Endodermal cell (in vitro differentiated cells): ENCODE data around the gene ACVR1B. TPM values are rescaled to one million over a fixed set of nuclear protein-coding genes. Genes with fewer than 3 reads are reported as not detected.

Experiments used
- DNase-seq: peaks from one replicate; pipeline ENCODE4 v3.0.0-alpha.2; 2017
- H3K27ac ChIP-seq: 2 replicates; pipeline ENCODE4 v1.5.1; 2013; ENCODE audit warnings: mild to moderate bottlenecking, low read depth, low read length, moderate library complexity
- H3K27me3 ChIP-seq: 2 replicates; pipeline ENCODE4 v1.6.1; 2013; ENCODE audit warnings: mild to moderate bottlenecking, low read length, moderate library complexity; ENCODE audit not compliant: insufficient read depth, control insufficient read depth, poor library complexity, severe bottlenecking
- H3K36me3 ChIP-seq: 2 replicates; pipeline ENCODE4 v1.7.0; 2013; ENCODE audit warnings: mild to moderate bottlenecking, low read length, moderate library complexity; ENCODE audit not compliant: control insufficient read depth, insufficient read depth
- H3K4me1 ChIP-seq: one replicate; pipeline ENCODE4 v1.7.0; 2013; ENCODE audit warnings: low read length; ENCODE audit not compliant: control insufficient read depth, insufficient read depth
- H3K4me3 ChIP-seq: 2 replicates; pipeline ENCODE4 v1.5.1; 2013; ENCODE audit warnings: mild to moderate bottlenecking, low read length, moderate library complexity
- H3K9ac ChIP-seq: 2 replicates; pipeline ENCODE4 v1.6.1; 2013; ENCODE audit warnings: mild to moderate bottlenecking, low read length, moderate library complexity; ENCODE audit not compliant: poor library complexity, severe bottlenecking; ENCODE audit errors: extremely low read depth
- H3K9me3 ChIP-seq: 2 replicates; pipeline ENCODE4 v1.6.1; 2013; ENCODE audit warnings: mild to moderate bottlenecking, low read length, moderate library complexity; ENCODE audit not compliant: control insufficient read depth
- H3K27ac Mint-ChIP-seq: 2 replicates; pipeline ENCODE4 v1.8.0; 2020; ENCODE audit warnings: mixed read lengths
- H3K27me3 Mint-ChIP-seq: 2 replicates; pipeline ENCODE4 v1.8.0; 2021; ENCODE audit warnings: mild to moderate bottlenecking, mixed read lengths; ENCODE audit not compliant: insufficient read depth
- H3K36me3 Mint-ChIP-seq: 2 replicates; pipeline ENCODE4 v1.8.0; 2020; ENCODE audit warnings: low read depth, mixed read lengths
- H3K4me1 Mint-ChIP-seq: 2 replicates; pipeline ENCODE4 v1.8.0; 2020; ENCODE audit warnings: mixed read lengths
- H3K4me3 Mint-ChIP-seq: 2 replicates; pipeline ENCODE4 v1.8.0; 2020; ENCODE audit warnings: mild to moderate bottlenecking, moderate library complexity, mixed read lengths
- H3K9me3 Mint-ChIP-seq: 2 replicates; pipeline ENCODE4 v1.8.0; 2020; ENCODE audit warnings: mild to moderate bottlenecking, mixed read lengths
- CTCF ChIP-seq: fragments of 200-600 bp; sonication (generic); conservative IDR thresholded peaks from 2 replicates; pipeline ENCODE4 v1.5.0; 2021; ENCODE audit warnings: antibody characterized with exemption, mild to moderate bottlenecking
- WGBS, 2 experiments: methylation state at CpG; one replicate each; pipeline versions ENCODE4 v1.1.5 to v1.1.7; 2013; ENCODE audit warnings: missing lambda C conversion rate in 2 of 2, mixed read lengths in 1 of 2; ENCODE audit not compliant: insufficient coverage in 1 of 2, insufficient read length in 1 of 2; 5-methylcytosine and 5-hydroxymethylcytosine counted together
- total RNA-seq, 2 donors: library from RNA; stranded (reverse); fragmentation: NEBNext Ultra II Directional in 1 of 2; extraction: Animal tissue kit (Norgen Biotek cat#: 25700) in 1 of 2; gene quantifications; 2 replicates in 1 of 2; 3 replicates in 1 of 2; pipeline ENCODE4 v1.2.1, GENCODE V29; 2021

The ACVR1B gene
- total RNA-seq, 2 donors from 2014 or later, result 48.6 to 59.3 TPM

- 89% methylated on average over 2 of the region's 4 CpGs; no CpG with 5 or more reads in 1 of the 2 experiments for WGBS, 2 experiments
- Histone ChIP-seq H3K9ac (no peak overlapping the region), H3K27ac (no peak overlapping the region), H3K4me3 (peak overlapping the region; percentile 13), H3K9me3 (no peaks in the 10 kb centered on the region), H3K4me1 (peaks cover 37% of the 10 kb centered on the region), H3K27me3 (no peaks in the 10 kb centered on the region), H3K36me3 (peaks cover 32% of the 10 kb centered on the region)
- no peaks in the 10 kb centered on the region for H3K9me3 Mint-ChIP-seq
- DNase-seq, result no peak
- H3K4me3 Mint-ChIP-seq, result no peak overlapping the region
- H3K36me3 Mint-ChIP-seq, result peaks cover 20% of the 10 kb centered on the region
- H3K4me1 Mint-ChIP-seq, result peaks cover 60% of the 10 kb centered on the region
- H3K27ac Mint-ChIP-seq, result no peak overlapping the region
- H3K27me3 Mint-ChIP-seq, result no peaks in the 10 kb centered on the region
- no peak for TF ChIP-seq CTCF
Measured at GRCh38 chr12:51971679-51972421, 20.4 kb downstream of the ACVR1B start.

GRCh38 chr12:51972422-51972812 is 20.9 kb downstream of the ACVR1B start:
- H3K4me1 Mint-ChIP-seq, result peaks cover 62% of the 10 kb centered on the region
- H3K9me3 Mint-ChIP-seq, result no peaks in the 10 kb centered on the region
- H3K27ac Mint-ChIP-seq, result peak overlapping the region; percentile 21
- Histone ChIP-seq H3K27me3 (no peaks in the 10 kb centered on the region), H3K27ac (no peak overlapping the region), H3K36me3 (peaks cover 36% of the 10 kb centered on the region), H3K4me1 (peaks cover 39% of the 10 kb centered on the region), H3K4me3 (peak overlapping the region; percentile 13), H3K9ac (no peak overlapping the region), H3K9me3 (no peaks in the 10 kb centered on the region)
- no peak for DNase-seq
- 97 to 100% methylated on average over 4 of the region's 5 CpGs for WGBS, 2 experiments
- peaks cover 21% of the 10 kb centered on the region for H3K36me3 Mint-ChIP-seq
- no peak for TF ChIP-seq CTCF
- no peaks in the 10 kb centered on the region for H3K27me3 Mint-ChIP-seq
- no peak overlapping the region for H3K4me3 Mint-ChIP-seq

- Mint-ChIP-seq H3K27ac (peak overlapping the region; percentile 21), H3K27me3 (no peaks in the 10 kb centered on the region), H3K9me3 (no peaks in the 10 kb centered on the region), H3K4me3 (peak overlapping the region; percentile 4), H3K36me3 (peaks cover 26% of the 10 kb centered on the region), H3K4me1 (peaks cover 62% of the 10 kb centered on the region)
- Histone ChIP-seq H3K9ac (no peak overlapping the region), H3K4me1 (peaks cover 39% of the 10 kb centered on the region), H3K36me3 (peaks cover 41% of the 10 kb centered on the region), H3K27ac (no peak overlapping the region), H3K27me3 (no peaks in the 10 kb centered on the region), H3K9me3 (no peaks in the 10 kb centered on the region), H3K4me3 (peak overlapping the region; percentile 13)
- 57 to 91% methylated on average over 6 to 9 of the region's 9 CpGs for WGBS, 2 experiments
- no peak for DNase-seq
- no peak for TF ChIP-seq CTCF
Measured at GRCh38 chr12:51972849-51973273, 21.4 kb downstream of the ACVR1B start.
